Measurements from ENCODE around the gene SFXN3. TPM values are rescaled to one million over a fixed set of nuclear protein-coding genes. Genes with fewer than 3 reads are reported as not detected.

The SFXN3 gene
- total and polyA plus RNA-seq, 8 donors, result 9.9 to 60.4 (median 20.6) TPM

DNA sequence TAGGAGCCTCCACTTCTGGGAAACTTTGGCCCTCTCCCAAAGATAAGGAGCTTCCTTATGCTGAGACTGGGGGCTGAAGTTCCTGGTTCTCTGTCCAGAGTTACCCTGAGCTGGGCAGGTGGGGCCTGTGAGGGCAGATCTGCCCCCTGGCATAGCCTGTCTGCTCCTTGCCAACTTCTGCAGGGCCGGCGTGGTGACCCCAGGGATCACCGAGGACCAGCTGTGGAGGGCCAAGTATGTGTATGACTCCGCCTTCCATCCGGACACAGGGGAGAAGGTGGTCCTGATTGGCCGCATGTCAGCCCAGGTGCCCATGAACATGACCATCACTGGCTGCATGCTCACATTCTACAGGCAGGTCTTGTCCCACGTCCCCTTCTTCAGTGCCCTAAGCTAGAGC is 4.3 kb downstream of the SFXN3 start:
- intact Hi-C loops (cut with DNase I; ENCODE audit: low total_unique reads), result no loop called here
- 85 to 93% (median 89%) methylated on average over 7 of the region's 7 CpGs for WGBS, 5 donors
- peaks cover 18 to 35% (median 28%) of the 10 kb centered on the region in 4 donors for H3K4me1 ChIP-seq
- DNase-seq, result no peak
- no peak overlapping the region for H3K27ac ChIP-seq
- peaks cover 34 to 60% (median 56%) of the 10 kb centered on the region in 4 donors for H3K36me3 ChIP-seq
- no peaks in the 10 kb centered on the region for H3K9me3 ChIP-seq
- H3K4me3 ChIP-seq, result no peak overlapping the region
- peaks cover 0 to under 1% (median 0%) of the 10 kb centered on the region in 3 donors for H3K27me3 ChIP-seq
- no peak for TF ChIP-seq EP300 (IDR thresholded peaks at IDR 0.05)
- TF ChIP-seq POLR2A (IDR thresholded peaks at IDR 0.05), result no peak
- no peak for TF ChIP-seq POLR2AphosphoS5 (IDR thresholded peaks at IDR 0.05)
- TF ChIP-seq, protein P1, sequence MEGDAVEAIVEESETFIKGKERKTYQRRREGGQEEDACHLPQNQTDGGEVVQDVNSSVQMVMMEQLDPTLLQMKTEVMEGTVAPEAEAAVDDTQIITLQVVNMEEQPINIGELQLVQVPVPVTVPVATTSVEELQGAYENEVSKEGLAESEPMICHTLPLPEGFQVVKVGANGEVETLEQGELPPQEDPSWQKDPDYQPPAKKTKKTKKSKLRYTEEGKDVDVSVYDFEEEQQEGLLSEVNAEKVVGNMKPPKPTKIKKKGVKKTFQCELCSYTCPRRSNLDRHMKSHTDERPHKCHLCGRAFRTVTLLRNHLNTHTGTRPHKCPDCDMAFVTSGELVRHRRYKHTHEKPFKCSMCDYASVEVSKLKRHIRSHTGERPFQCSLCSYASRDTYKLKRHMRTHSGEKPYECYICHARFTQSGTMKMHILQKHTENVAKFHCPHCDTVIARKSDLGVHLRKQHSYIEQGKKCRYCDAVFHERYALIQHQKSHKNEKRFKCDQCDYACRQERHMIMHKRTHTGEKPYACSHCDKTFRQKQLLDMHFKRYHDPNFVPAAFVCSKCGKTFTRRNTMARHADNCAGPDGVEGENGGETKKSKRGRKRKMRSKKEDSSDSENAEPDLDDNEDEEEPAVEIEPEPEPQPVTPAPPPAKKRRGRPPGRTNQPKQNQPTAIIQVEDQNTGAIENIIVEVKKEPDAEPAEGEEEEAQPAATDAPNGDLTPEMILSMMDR (IDR thresholded peaks at IDR 0.05), result no peak

DNA sequence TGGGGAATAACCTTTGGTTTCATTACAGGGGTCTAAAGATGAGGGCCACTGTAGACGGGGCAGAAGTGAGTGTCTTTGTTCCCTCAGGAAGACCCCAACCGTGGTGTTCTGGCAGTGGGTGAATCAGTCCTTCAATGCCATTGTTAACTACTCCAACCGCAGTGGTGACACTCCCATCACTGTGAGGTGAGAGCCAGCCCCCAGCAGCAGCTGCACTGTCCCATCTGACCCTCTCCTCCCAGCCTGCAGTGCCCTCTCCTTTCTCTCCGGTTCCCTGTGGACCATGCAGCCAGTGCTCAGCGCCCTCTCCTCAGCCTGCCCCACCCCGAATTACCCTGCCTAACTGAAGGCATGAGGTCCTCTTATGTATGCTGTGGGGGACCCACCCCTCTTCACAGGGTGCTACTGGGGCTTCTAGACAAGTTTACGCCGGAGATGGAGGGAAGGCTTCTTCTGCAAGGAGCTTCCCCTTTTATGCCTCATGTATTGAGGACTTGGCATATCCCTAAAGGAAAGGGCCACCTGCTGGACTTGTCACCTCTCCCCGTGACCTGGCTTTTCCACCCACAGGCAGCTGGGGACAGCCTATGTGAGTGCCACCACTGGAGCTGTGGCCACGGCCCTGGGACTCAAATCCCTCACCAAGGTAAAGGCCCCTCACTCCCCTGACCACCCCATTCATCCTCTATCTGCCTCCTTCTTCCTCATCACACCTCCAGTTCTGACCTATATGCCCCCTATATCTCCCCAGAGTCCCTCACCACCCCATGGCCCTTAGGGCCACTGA is 5.1 kb downstream of the SFXN3 start:
- intact Hi-C loops (cut with DNase I; ENCODE audit: low total_unique reads), result no loop called here
- WGBS, 5 donors, result 82 to 91% (median 85%) methylated on average over 8 to 10 of the region's 10 CpGs
- Histone ChIP-seq H3K9me3 (no peaks in the 10 kb centered on the region), H3K36me3 (peaks cover 34 to 60% (median 57%) of the 10 kb centered on the region in 4 donors), H3K27me3 (no peaks in the 10 kb centered on the region), H3K4me3 (no peak overlapping the region), H3K27ac (no peak overlapping the region), H3K4me1 (peaks cover 12 to 33% (median 25%) of the 10 kb centered on the region in 4 donors)
- DNase-seq, result no peak
- TF ChIP-seq POLR2A (IDR thresholded peaks at IDR 0.05), result no peak
- no peak for TF ChIP-seq POLR2AphosphoS5 (IDR thresholded peaks at IDR 0.05)
- TF ChIP-seq, protein P1 (IDR thresholded peaks at IDR 0.05), result no peak
- TF ChIP-seq EP300 (IDR thresholded peaks at IDR 0.05), result no peak

DNA sequence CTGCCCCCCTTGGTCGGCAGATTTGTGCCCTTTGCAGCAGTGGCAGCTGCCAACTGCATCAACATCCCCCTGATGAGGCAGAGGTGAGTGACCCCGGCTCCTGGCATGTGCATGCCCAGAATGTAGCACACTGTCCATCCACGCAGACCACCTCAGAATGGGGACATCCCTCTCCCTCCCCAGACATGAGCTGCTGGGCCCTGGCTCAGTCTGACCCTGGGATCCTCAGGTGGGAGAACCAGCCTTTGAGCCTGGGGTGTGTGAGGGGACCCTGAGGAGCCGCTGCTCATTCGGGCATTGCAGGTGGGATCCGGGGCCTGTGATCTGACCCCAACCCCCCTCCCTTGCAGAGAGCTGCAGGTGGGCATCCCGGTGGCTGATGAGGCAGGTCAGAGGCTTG is 5.7 kb downstream of the SFXN3 start:
- no peak for DNase-seq
- H3K27ac ChIP-seq, result no peak overlapping the region
- H3K36me3 ChIP-seq, result peaks cover 34 to 60% (median 57%) of the 10 kb centered on the region in 4 donors
- intact Hi-C loops (cut with DNase I; ENCODE audit: low total_unique reads), result no loop called here
- no peak overlapping the region for H3K4me3 ChIP-seq
- peaks cover 12 to 34% (median 28%) of the 10 kb centered on the region in 4 donors for H3K4me1 ChIP-seq
- WGBS, 5 donors, result 72 to 88% (median 80%) methylated on average over 2 to 7 of the region's 7 CpGs
- no peaks in the 10 kb centered on the region for H3K27me3 ChIP-seq
- TF ChIP-seq, protein P1 (IDR thresholded peaks at IDR 0.05), result no peak
- TF ChIP-seq POLR2AphosphoS5 (IDR thresholded peaks at IDR 0.05) (no peak), POLR2A (IDR thresholded peaks at IDR 0.05) (no peak), EP300 (IDR thresholded peaks at IDR 0.05) (no peak)
- H3K9me3 ChIP-seq, result no peaks in the 10 kb centered on the region

DNA sequence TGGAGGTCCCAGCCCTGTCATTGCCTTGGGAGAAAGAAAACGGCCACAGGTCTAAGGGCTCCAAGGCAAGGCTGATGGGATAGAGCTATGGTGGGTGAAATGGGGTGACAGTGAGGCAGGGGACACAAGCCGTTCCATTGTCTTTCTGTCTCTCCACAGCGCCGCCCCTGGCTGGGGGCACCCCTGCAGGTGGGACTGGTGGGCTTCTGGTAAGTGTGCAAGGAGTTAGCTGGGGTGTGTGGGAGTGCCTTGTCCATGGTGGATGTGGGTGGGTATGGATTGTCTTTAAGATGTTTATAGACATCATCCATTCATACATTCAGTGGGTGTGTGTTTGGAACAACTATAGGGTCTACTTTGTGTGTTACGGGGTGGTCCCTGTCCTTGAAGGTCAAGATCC is 7.5 kb downstream of the SFXN3 start:
- intact Hi-C loops (cut with DNase I; ENCODE audit: low total_unique reads), result no loop called here
- Histone ChIP-seq H3K27me3 (no peaks in the 10 kb centered on the region), H3K9me3 (no peaks in the 10 kb centered on the region), H3K27ac (no peak overlapping the region), H3K36me3 (peaks cover 34 to 60% (median 57%) of the 10 kb centered on the region in 4 donors), H3K4me1 (peaks cover 11 to 32% (median 28%) of the 10 kb centered on the region in 4 donors), H3K4me3 (no peak overlapping the region)
- TF ChIP-seq, protein P1 (IDR thresholded peaks at IDR 0.05), result no peak
- TF ChIP-seq POLR2A (IDR thresholded peaks at IDR 0.05) (no peak), EP300 (IDR thresholded peaks at IDR 0.05) (no peak), POLR2AphosphoS5 (IDR thresholded peaks at IDR 0.05) (no peak)
- DNase-seq, result no peak
- 74 to 84% (median 74%) methylated on average over 5 of the region's 5 CpGs for WGBS, 5 donors
